DOHH2 (cell line): Measurements from ENCODE around the gene DSC3.

Experiments used
- H3F3A ChIP-seq: fragments of 200-600 bp; sonication (generic), shearing (Covaris generic); 2 replicates; pipeline ENCODE4 v1.6.0; 2016; ENCODE audit warnings: antibody characterized with exemption, mild to moderate bottlenecking; ENCODE audit not compliant: control insufficient read depth, insufficient read depth
- H3K27ac ChIP-seq: fragments of 200-600 bp; sonication (generic); 2 replicates; pipeline ENCODE4 v1.5.1; 2014; ENCODE audit warnings: low read depth, mild to moderate bottlenecking, low read length, moderate library complexity
- H3K27me3 ChIP-seq: fragments of 200-600 bp; sonication (generic); 2 replicates; pipeline ENCODE4 v1.6.1; 2014; ENCODE audit warnings: mild to moderate bottlenecking, low read length, mixed read lengths; ENCODE audit not compliant: control insufficient read depth
- H3K36me3 ChIP-seq: fragments of 200-600 bp; sonication (generic); 2 replicates; pipeline ENCODE4 v1.6.1; 2014; ENCODE audit warnings: mild to moderate bottlenecking, low read length, moderate library complexity, mixed read lengths; ENCODE audit not compliant: control insufficient read depth
- H3K4me1 ChIP-seq: fragments of 200-600 bp; sonication (generic); 2 replicates; pipeline ENCODE4 v1.6.1; 2014; ENCODE audit warnings: mild to moderate bottlenecking, low read length, mixed read lengths; ENCODE audit not compliant: control insufficient read depth
- H3K4me2 ChIP-seq: fragments of 200-600 bp; sonication (generic); 2 replicates; pipeline ENCODE4 v1.6.0; 2014; ENCODE audit warnings: mild to moderate bottlenecking, low read length, moderate library complexity
- H3K4me3 ChIP-seq: fragments of 200-600 bp; sonication (generic); 2 replicates; pipeline ENCODE4 v1.5.1; 2014; ENCODE audit warnings: mild to moderate bottlenecking, low read length, mixed read lengths
- H3K79me2 ChIP-seq: fragments of 200-600 bp; sonication (generic); 2 replicates; pipeline ENCODE4 v1.6.1; 2014; ENCODE audit warnings: mild to moderate bottlenecking, low read length, mixed read lengths; ENCODE audit not compliant: control insufficient read depth
- H3K9me2 ChIP-seq: fragments of 200-600 bp; sonication (generic); replicated peaks from 2 replicates; pipeline ENCODE4 v1.6.1; 2014; ENCODE audit warnings: mild to moderate bottlenecking, low read length, mixed read lengths; ENCODE audit not compliant: control insufficient read depth
- H3K9me3 ChIP-seq: fragments of 200-600 bp; sonication (generic); 2 replicates; pipeline ENCODE4 v1.6.1; 2014; ENCODE audit warnings: antibody characterized with exemption, low read length, mixed read lengths; ENCODE audit not compliant: control insufficient read depth, insufficient read depth
- H4K20me1 ChIP-seq: fragments of 200-600 bp; sonication (generic); 2 replicates; pipeline ENCODE4 v1.6.0; 2014; ENCODE audit warnings: low read depth, mild to moderate bottlenecking, antibody characterized with exemption, low read length, moderate library complexity; ENCODE audit not compliant: control insufficient read depth, insufficient read depth
- EZH2phosphoT487 ChIP-seq: fragments of 200-600 bp; sonication (generic); IDR thresholded peaks from 2 replicates; pipeline ENCODE4 v1.6.1; 2017; ENCODE audit warnings: borderline replicate concordance, mild to moderate bottlenecking, antibody characterized with exemption, low read length, moderate library complexity, mixed read lengths
- TF ChIP-seq, protein P1 (sequence below): fragments of 200-600 bp; sonication (generic); IDR thresholded peaks from one replicate; pipeline ENCODE4 v1.5.1; 2014; ENCODE audit warnings: antibody characterized with exemption, mild to moderate bottlenecking, low read depth, low read length; ENCODE audit not compliant: poor library complexity, severe bottlenecking

DSC3 gene

DNA sequence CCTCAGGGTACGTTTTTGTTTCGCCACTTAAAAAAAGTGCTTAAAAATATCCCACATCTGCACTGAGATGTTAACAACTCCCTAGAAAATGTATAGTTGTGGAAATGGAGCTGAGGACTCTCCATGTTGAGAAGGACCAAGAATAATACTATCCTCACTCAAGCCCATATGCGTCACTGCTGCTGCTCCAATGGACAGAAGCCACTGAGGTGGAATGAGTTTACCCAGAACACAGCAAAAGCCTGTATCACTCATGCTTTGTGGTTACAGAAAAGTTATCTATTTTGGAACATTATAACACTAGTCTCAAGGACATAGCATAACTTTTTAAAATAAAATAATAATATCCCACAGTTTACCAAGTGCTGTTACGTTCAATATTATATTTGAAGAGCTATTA lies 31.9 kb downstream of the DSC3 start:
- H3K79me2 ChIP-seq = no peaks in the 10 kb centered on the region
- H3K4me2 ChIP-seq = no peak overlapping the region
- H3F3A ChIP-seq = no peaks in the 10 kb centered on the region
- H3K27me3 ChIP-seq = no peaks in the 10 kb centered on the region
- no peak overlapping the region for H3K27ac ChIP-seq
- no peaks in the 10 kb centered on the region for H3K9me2 ChIP-seq
- H3K36me3 ChIP-seq = no peaks in the 10 kb centered on the region
- H3K4me3 ChIP-seq = no peak overlapping the region
- no peaks in the 10 kb centered on the region for H3K9me3 ChIP-seq
- H4K20me1 ChIP-seq = no peaks in the 10 kb centered on the region
- TF ChIP-seq, protein P1, sequence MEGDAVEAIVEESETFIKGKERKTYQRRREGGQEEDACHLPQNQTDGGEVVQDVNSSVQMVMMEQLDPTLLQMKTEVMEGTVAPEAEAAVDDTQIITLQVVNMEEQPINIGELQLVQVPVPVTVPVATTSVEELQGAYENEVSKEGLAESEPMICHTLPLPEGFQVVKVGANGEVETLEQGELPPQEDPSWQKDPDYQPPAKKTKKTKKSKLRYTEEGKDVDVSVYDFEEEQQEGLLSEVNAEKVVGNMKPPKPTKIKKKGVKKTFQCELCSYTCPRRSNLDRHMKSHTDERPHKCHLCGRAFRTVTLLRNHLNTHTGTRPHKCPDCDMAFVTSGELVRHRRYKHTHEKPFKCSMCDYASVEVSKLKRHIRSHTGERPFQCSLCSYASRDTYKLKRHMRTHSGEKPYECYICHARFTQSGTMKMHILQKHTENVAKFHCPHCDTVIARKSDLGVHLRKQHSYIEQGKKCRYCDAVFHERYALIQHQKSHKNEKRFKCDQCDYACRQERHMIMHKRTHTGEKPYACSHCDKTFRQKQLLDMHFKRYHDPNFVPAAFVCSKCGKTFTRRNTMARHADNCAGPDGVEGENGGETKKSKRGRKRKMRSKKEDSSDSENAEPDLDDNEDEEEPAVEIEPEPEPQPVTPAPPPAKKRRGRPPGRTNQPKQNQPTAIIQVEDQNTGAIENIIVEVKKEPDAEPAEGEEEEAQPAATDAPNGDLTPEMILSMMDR = no peak
- no peak for TF ChIP-seq EZH2phosphoT487
- no peaks in the 10 kb centered on the region for H3K4me1 ChIP-seq

DNA sequence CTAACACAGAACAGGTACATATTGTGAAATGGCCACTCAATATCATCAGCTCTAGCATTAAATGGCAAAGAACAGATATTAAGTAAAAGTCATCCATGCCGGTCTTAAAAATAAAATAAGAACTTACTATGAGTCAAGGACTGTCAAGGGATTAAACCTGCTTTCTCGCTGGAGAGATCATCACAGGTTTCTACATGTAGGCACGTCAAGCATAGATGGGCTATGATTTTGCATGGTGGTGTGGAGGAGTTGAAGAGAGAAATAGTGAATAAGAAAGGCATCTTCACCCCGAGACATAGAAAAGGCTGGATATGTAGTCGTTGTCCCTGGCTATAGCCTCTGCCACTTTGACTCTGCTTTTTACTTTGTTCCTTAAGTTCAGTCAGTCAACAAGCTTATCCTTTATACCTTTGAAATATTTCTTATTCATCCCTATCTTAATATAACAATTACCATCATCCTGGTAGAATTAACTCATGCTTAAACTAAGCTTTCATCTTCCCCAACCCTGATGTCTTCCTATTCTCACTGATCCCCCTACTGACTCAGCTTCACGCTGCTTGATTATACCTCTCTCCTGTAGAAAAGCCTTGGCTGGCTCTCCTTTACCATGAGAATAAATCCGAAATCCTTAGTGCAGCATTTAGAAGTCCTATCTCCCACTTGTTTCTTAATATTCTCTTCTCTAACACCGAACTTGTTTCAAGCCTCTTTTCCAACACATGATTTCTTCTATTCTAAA lies 42.5 kb downstream of the DSC3 start:
- Histone ChIP-seq H3K79me2 (no peaks in the 10 kb centered on the region), H3K27me3 (no peaks in the 10 kb centered on the region), H3K4me2 (no peak overlapping the region), H3K36me3 (no peaks in the 10 kb centered on the region), H3K4me3 (no peak overlapping the region), H4K20me1 (no peaks in the 10 kb centered on the region), H3K4me1 (no peaks in the 10 kb centered on the region), H3K9me2 (no peaks in the 10 kb centered on the region), H3K9me3 (no peaks in the 10 kb centered on the region), H3F3A (no peaks in the 10 kb centered on the region), H3K27ac (no peak overlapping the region)
- TF ChIP-seq EZH2phosphoT487 = no peak
- TF ChIP-seq, protein P1 = no peak

DNA sequence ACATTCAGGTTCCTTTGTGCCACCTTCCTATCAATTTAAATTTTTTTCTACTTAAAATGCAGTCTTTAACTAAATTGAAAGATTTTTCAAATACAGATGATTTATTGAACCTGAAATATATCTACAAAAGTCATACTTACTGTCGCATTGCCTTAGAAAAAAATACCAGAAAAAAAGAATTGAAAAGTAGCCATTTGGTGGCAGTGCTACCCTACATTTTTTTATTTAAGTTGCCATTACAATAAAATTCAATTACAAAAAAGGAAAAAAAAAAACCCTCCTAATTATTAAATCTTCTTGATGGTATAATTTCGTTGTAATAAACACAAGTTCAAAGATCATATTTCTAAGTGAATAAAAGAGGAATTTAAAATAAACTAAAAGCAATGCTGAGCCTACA lies 43.4 kb downstream of the DSC3 start:
- H3K36me3 ChIP-seq = no peaks in the 10 kb centered on the region
- no peaks in the 10 kb centered on the region for H4K20me1 ChIP-seq
- H3K9me3 ChIP-seq = no peaks in the 10 kb centered on the region
- no peak overlapping the region for H3K27ac ChIP-seq
- TF ChIP-seq, protein P1 = no peak
- TF ChIP-seq EZH2phosphoT487 = no peak
- H3K4me2 ChIP-seq = no peak overlapping the region
- no peaks in the 10 kb centered on the region for H3K9me2 ChIP-seq
- no peak overlapping the region for H3K4me3 ChIP-seq
- H3K4me1 ChIP-seq = no peaks in the 10 kb centered on the region
- no peaks in the 10 kb centered on the region for H3K27me3 ChIP-seq
- no peaks in the 10 kb centered on the region for H3K79me2 ChIP-seq
- no peaks in the 10 kb centered on the region for H3F3A ChIP-seq
